ENCODE measurements around the gene MTRF1. TPM values are rescaled to one million over a fixed set of nuclear protein-coding genes. Genes with fewer than 3 reads are reported as not detected.

Gene MTRF1
- total and polyA plus RNA-seq, 2 of the 8 experiments (the other 6 are each of a cell fraction or from before 2014, with no cell fraction given) = 8.0 to 19.2 TPM

DNA sequence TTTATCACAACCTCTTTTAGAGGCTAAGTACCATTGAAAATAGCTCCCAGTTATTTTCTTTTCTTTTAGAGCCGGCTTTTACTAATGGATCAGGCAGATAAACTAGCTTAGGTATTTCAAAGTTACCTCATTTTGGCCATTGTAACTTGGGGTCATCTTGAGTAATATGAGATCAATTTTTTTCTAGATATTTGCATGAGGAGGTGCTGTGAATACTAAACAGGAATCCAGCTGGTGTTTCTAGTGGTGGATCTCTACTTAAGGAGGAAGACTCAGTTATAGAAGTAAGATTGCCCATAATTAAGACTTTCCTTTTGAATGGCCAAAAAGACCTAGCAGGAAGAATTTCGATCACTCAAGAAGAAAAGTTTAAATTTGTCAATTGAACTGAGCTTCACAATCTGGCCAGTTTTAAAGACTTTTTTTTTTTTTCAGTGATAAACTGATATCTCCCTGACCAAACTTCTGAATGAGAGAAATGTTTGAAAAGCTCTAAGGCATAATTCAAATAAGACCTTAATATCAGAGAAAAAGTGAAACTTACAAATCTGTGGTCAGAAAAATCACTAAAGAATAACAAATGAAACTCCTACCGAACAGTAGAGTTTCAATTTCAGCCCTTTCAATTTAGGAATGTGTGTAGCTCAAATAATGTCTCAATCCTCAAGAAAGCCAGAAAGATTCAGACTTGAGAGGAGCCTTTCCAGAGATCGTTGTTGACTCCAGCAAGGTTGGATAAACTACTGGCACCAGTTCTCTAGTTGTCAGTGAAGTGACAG lies 36.1 kb upstream of the MTRF1 start:
- H2AK5ac ChIP-seq (ENCODE audit: low read depth, low read length) = no peak overlapping the region
- H3K4me1 ChIP-seq (replicated peaks in 1 of 4; ENCODE audit: control insufficient read depth in 3 of 4, insufficient read depth in 4 of 4, low read length in 3 of 4) = no peaks in the 10 kb centered on the region
- no peak overlapping the region for H2AFZ ChIP-seq (ENCODE audit: low read length)
- no peak overlapping the region for H3K4ac ChIP-seq (replicated peaks; ENCODE audit: insufficient read length, low read depth, low read length)
- H3K9ac ChIP-seq (replicated peaks in 1 of 4; ENCODE audit: extremely low read depth in 1 of 4, low read depth in 3 of 4, low read length in 3 of 4) = no peak overlapping the region
- no peak overlapping the region for H4K5ac ChIP-seq (ENCODE audit: insufficient read length, low read depth, low read length)
- H3K36me3 ChIP-seq (ENCODE audit: control insufficient read depth in 2 of 4, insufficient read depth in 4 of 4, low read length in 3 of 4) = no peaks in the 10 kb centered on the region
- no peaks in the 10 kb centered on the region for H3K79me1 ChIP-seq (ENCODE audit: low read depth, low read length)
- H3K23ac ChIP-seq (ENCODE audit: insufficient read length) = no peak overlapping the region
- no peak overlapping the region for H2BK20ac ChIP-seq (ENCODE audit: low read length)
- H2BK5ac ChIP-seq (ENCODE audit: low read depth, low read length) = no peak overlapping the region
- no peaks in the 10 kb centered on the region for H3K79me2 ChIP-seq (ENCODE audit: control insufficient read depth in 1 of 2, insufficient read depth in 2 of 2, low read length in 2 of 2)
- H2BK15ac ChIP-seq (ENCODE audit: low read length) = no peak overlapping the region
- H4K8ac ChIP-seq (ENCODE audit: extremely low read depth, insufficient read depth, low read length) = no peak overlapping the region
- H2BK12ac ChIP-seq (ENCODE audit: low read depth, low read length) = no peak overlapping the region
- no peak overlapping the region for H3K18ac ChIP-seq (ENCODE audit: extremely low read depth, low read length)
- no peak for TF ChIP-seq ASH2L (IDR thresholded peaks at IDR 0.05; ENCODE audit: low read length)
- POLR2A ChIA-PET (ENCODE audit: partially characterized antibody) = interaction anchor here (0.6 to 1.5 kb wide), 5 partner anchors 11 to 92 kb away, joined by 3 to 5 read pairs (median 3); partner anchors contain the start of gene NAA16
- FAIRE-seq = no peak
- H2BK120ac ChIP-seq (replicated peaks; ENCODE audit: low read depth, low read length) = no peak overlapping the region
- H3K56ac ChIP-seq (replicated peaks; ENCODE audit: insufficient read length, low read depth, low read length) = no peak overlapping the region
- no peaks in the 10 kb centered on the region for H3K23me2 ChIP-seq (ENCODE audit: low read depth, low read length)
- no peaks in the 10 kb centered on the region for H3K9me3 ChIP-seq (ENCODE audit: insufficient read depth in 2 of 2, low read depth in 1 of 2, low read length in 1 of 2)
- no peaks in the 10 kb centered on the region for H4K20me1 ChIP-seq (replicated peaks in 1 of 2; ENCODE audit: control insufficient read depth in 1 of 2, insufficient read depth in 2 of 2, low read length in 2 of 2)
- H3K27me3 ChIP-seq (replicated peaks in 1 of 4; ENCODE audit: control insufficient read depth in 3 of 4, extremely low read depth in 1 of 4, insufficient read depth in 3 of 4, low read length in 3 of 4) = no peaks in the 10 kb centered on the region
- no peak overlapping the region for H3K4me3 ChIP-seq (ENCODE audit: extremely low read depth in 1 of 4, insufficient read depth in 2 of 4, low read depth in 3 of 4, low read length in 4 of 4)
- no peak overlapping the region for H3K4me2 ChIP-seq (ENCODE audit: insufficient read depth in 1 of 2, low read depth in 2 of 2, low read length in 2 of 2)
- 91% methylated on average over 4 of the region's 4 CpGs; no CpG with 5 or more reads in 1 of the 2 experiments for WGBS, 2 experiments (ENCODE audit: extremely low coverage in 1 of 2, insufficient coverage in 1 of 2, insufficient read length in 1 of 2, insufficient replicate concordance in 2 of 2, low coverage in 1 of 2, low lambda C conversion rate in 2 of 2, missing lambda C conversion rate in 1 of 2)
- no peak for DNase-seq (ENCODE audit: low read depth in 1 of 2, low spot score in 2 of 2)
- no peak overlapping the region for H3K14ac ChIP-seq (ENCODE audit: insufficient read length)
- CTCF ChIA-PET (ENCODE audit: partially characterized antibody) = interaction anchor here (1.9 kb wide), 1 partner anchor 27 kb away, joined by 8 read pairs; no protein-coding TSS in a partner anchor
- no peak overlapping the region for H4K91ac ChIP-seq (replicated peaks; ENCODE audit: insufficient read length, low read length)
- no peak overlapping the region for H3K27ac ChIP-seq (ENCODE audit: low read depth, low read length)

All from H1 (cell line).